ENCODE measurements around the gene TRIM37.

TRIM37 gene

DNA sequence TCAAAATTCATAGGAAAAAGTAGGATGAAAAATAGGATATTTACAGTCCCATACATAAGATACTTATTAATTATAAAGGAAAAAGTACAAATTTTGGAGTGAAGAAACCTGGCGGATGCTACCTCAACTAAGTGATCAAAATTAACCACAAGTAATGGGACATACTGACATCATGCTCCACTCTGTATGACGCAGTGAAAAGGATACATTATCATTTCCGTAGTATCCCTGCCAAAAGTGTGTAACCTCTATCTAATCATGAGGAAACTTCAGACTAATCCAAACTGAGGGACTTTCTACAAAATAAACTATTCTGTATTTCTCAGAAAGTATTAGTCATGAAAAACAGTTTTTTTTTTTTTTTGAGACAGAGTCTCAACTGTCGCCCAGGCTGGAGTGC is 60.5 kb downstream of the TRIM37 start:
- in situ Hi-C loops (cut with MboI; ENCODE audit: low sequenced_read_pairs), result no loop called here

DNA sequence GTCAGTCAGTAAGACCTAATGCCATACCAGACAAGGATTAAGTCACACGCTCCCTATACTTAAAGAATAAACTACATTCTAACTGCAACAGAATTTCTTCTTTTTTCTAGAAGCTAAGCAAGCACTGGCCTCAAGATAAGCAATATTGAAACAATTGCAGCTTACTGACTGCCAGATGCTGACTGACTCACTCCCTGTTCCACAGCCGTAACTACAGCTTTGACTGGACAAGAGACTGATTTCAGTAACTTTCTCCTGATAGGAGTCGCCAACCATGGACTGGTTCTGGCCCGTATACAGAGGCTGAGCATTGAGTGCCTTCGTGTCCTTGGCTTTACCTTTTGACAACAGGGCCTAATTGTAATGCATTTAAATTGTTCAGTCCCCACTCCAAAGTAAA is 67.9 kb downstream of the TRIM37 start:
- in situ Hi-C loops (cut with MboI; ENCODE audit: low sequenced_read_pairs), result no loop called here

DNA sequence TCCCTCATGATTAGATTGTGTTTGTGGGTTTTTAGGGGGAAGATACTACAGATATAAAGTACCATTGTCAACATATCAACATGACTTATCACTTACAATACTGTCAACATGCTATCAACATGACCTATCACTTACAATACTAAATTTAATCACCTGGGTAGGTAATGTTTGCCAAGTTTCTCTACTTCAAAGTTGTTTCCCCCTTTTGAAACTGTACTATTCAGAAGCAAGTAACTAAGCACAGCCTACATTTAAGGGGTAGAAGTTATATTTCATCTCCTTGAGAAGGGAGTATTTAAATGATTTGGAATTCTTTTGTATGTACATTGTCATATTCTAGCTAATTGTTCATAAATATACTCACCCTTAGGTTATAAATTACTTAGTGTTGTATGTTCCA is 68.7 kb downstream of the TRIM37 start:
- in situ Hi-C loops (cut with MboI; ENCODE audit: low sequenced_read_pairs), result no loop called here

DNA sequence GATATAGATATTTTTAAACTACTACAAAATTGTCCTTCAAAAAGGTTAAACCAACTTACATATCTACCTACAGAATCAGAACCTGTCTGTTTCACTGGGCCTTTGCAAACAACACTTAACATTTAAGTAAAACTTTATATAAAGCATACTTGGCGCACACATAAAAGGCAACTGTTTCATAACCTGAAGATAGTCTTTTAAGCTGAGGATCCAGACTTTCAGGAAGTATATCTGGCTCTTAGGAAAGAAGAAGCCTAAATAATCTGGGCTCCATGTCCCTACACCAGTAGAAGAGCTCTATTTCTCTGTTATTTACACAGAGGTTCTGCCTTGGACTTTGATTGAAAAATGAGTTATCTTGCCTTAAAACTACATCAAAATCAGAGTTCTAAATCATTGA is 75.9 kb downstream of the TRIM37 start:
- in situ Hi-C loops (cut with MboI; ENCODE audit: low sequenced_read_pairs), result no loop called here

DNA sequence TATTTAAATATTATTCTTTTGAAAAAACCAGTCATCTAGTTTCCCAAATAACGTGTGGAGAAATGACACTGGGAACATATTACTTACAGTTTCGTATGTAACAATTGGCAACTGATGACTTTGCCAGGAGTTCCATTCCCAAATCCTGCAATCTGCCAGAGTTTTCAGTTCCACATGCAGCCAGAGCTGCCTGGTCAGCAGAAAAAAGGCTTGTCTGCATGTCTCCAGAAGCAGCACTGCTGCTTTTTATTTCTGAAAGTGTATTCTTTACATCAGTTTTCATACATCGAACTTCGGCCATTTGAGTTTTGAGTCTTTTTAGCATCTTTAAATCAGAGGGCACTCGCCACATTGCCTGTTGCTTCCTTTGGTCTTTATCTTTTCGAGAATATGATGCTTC is 78.4 kb downstream of the TRIM37 start:
- in situ Hi-C loops (cut with MboI; ENCODE audit: low sequenced_read_pairs), result no loop called here

DNA sequence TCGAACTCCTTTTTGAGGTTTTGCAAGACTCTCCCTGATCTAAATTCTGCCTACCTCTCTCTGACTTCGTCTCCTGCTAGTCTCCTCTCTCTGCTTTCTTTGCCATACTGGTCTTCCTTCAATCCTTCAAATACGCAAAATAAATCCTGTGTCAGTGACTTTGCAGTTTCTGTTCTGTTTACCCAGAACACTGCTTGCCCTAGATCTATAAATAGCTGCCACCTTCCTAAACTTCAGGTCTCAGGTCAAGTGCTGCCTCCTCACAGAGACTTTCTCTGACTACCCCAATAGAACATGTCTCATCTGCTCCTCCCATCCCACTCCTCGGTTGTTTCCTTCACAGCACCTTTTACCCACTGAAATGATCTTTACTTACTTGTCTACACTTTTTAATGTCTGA is 78.9 kb downstream of the TRIM37 start:
- in situ Hi-C loops (cut with MboI; ENCODE audit: low sequenced_read_pairs), result no loop called here

DNA sequence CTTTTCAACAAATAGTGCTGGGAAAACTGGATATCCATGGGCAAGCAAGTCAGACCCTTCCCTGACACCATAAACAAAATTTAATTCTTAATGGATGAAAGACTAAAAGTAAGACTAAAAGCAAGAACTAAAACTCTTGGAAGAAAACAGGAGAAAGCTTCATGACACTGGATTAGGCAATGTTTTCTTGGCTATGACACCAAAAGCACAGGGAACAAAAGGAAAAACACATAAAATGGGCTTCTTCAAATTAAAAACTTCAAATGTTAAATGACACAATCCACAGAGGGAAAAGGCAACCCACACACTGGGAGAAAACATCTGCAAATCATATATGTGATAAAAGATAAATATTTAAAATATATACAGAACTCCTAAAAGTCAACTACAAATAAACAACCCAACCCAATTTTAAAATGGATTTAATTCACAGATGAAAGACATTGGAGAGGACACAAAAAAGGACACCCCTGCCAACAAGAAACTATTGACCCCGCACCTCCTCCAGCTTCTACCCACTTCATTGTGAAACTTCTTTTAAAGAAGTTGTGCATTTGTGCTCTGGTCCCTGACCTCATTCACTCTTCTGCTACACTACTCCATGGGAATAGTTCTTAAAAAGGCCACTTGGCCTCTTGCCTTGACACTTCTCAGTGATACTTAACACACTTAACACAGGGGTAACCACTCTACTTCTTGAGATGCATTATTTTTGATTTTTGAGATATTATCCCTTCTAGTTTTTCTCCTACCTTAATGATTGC is 80.3 kb downstream of the TRIM37 start:
- in situ Hi-C loops (cut with MboI; ENCODE audit: low sequenced_read_pairs), result no loop called here

DNA sequence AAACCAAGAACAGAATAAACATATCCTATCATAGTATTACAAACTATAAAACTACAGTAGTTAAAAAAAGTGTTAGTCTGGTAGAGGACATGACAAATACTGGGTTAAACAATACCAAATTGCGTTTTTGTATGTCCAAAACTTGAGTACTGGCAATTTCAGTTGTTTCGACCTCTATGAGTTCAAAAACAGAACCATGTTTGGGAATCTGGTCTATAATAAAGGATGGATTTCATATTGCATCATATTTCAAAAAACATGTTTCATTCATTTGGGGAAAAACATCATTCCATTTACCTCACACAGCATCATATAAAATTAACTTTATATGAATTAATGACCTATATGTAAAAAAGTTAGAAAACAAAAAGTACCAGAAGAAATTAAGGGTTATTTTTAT is 81.8 kb downstream of the TRIM37 start:
- in situ Hi-C loops (cut with MboI; ENCODE audit: low sequenced_read_pairs), result no loop called here

DNA sequence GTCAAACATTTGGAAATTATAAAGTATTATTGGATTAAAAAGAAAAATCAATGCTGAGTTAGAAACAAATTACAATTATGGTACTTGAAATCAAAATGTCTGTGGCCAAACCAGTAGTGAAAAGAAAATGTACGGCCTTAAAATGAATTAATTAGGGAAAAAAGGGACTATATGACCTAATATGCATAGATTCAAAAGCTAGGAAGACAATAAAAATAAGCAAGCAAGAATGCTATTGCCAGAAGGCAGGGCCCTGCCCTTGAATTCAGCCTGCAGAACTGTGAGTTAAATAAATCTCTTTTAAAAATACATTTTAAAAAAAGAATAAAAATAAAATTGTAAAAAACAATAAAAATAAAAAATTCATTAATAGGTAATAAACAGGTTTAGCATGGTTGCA is 88.7 kb downstream of the TRIM37 start:
- in situ Hi-C loops (cut with MboI; ENCODE audit: low sequenced_read_pairs), result no loop called here

DNA sequence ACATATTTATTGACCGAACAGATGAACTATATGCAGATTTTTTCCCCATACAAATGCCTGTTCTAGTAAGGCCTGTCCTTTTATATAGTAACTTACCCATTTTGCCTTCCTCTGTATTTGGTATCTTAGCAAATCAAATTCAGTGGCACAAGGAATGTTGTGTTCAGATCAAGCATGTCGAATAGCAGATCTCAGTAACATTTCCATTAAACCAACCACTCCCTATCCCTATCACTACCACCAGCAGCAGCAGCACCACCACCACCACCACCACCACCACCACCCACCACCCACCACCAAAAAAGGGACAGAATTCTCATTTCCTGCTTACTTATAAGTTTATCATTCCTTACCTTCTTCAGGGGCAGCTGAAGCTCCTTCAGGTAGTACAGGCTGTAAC is 94.7 kb downstream of the TRIM37 start:
- in situ Hi-C loops (cut with MboI; ENCODE audit: low sequenced_read_pairs), result no loop called here

DNA sequence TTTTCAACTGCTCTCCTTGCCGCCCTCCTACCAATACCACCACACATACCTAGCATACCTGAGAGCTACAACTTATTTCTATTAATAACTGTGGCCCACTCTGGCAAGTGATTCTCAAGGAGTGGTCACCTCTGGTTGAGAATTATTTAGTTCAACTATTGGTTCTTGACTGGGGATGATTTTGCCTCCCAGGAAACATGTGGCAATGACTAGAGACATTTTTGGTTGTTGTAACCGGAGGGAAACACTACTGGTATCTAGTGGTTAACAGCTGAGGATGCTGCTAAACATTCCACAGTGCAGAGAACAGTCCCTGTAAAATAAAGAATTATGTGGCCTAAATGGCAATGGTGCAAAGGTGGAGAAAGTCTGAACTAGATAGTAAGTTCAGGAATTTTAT is 96.7 kb downstream of the TRIM37 start:
- in situ Hi-C loops (cut with MboI; ENCODE audit: low sequenced_read_pairs), result no loop called here

DNA sequence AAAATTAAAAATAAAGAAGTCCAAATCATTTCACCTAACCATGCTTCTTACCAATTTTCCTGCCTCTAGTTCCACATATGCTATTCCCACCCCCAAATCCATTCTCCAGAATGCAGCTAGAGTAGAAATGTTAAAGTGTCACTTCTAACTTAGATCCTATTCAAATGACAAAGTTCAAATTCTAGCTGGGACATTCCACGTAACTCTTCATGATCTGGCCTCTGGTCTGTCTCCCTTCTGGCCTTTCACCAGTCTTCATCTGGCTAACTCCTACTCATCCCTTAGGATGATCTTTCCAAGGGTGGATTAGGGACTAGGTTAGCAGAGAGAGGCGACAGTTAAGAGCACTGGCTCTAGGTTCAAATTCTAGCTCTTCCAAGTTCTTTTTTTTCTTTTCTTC is 97.9 kb downstream of the TRIM37 start:
- in situ Hi-C loops (cut with MboI; ENCODE audit: low sequenced_read_pairs), result loop anchor here (10.0 kb wide), 1 partner anchor 294 kb away; no protein-coding TSS in a partner anchor

DNA sequence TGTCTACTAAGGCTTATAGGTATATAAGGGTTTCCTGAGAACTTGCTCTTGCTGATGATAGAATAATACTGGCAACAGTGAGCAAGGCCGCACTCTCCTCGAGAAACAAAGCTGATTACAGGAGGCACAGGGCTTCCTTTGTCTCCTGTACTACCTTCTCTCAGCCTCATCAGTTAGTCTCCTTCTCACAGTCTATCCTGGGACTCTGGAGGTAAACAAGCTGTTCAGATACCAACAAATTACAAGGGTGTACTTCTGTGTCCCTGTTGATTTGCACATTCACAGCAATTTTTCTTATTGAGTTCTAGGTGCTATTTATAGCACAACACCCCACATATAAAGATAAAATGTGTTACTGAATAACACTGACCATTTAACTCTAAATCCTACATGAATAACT is 98.7 kb downstream of the TRIM37 start:
- in situ Hi-C loops (cut with MboI; ENCODE audit: low sequenced_read_pairs), result loop anchor here (10.0 kb wide), 1 partner anchor 293 kb away; no protein-coding TSS in a partner anchor

DNA sequence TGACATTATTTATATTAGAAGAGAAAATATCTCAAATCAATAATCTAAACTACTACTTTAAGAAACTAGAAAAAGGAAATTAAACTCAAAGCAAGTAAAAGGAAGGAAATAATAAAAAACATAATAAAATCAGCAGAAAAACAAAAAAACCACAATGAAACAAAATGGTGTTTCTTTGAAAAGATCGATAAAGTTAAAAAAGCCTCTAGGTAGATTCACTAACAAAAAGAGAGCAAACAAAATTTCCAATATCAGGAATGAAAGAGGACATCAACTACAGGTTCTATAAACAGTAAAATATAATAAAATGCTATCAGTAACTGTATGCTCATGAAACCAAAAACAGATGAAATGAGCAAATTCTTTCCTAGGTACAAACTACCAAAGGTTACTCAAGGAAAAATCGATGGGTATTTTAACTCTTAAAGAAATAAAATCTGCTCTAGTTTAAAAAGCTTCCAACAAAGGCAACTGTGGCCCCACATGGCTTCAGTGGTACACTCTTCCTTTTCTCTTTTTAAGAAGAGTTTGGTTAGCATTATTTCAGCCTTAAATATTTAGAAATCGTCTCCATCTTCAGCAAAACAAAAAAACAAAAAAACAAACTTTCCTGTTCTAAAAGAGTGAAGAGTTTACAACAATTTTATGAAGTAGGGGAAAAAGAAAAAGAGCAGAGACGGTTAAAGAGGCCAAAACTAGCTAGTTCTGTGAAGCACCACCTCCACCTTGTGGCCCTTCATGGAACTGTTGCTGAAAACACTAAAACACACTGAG is 102.2 kb downstream of the TRIM37 start:
- in situ Hi-C loops (cut with MboI; ENCODE audit: low sequenced_read_pairs), result loop anchor here (10.0 kb wide), 1 partner anchor 290 kb away; no protein-coding TSS in a partner anchor

DNA sequence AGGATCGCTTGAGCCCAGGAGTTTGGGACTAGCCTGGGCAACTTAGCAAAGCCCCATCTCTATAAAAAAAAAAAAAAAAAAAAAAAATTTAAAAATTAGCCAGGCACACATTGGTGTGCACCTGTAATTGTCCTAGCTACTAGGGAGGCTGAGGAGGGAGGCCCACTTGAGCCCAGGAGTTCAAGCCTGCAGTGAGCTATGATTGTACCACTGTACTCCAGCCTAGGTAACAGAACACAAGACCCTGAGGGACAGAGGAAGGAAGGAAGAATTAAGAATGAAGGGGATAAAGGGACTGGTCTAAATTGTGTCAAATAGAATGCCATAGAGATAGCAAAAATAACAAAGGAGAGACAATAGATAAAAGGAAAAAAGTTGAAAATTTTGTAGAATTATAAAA is 102.8 kb downstream of the TRIM37 start:
- in situ Hi-C loops (cut with MboI; ENCODE audit: low sequenced_read_pairs), result loop anchor here (10.0 kb wide), 1 partner anchor 289 kb away; no protein-coding TSS in a partner anchor

DNA sequence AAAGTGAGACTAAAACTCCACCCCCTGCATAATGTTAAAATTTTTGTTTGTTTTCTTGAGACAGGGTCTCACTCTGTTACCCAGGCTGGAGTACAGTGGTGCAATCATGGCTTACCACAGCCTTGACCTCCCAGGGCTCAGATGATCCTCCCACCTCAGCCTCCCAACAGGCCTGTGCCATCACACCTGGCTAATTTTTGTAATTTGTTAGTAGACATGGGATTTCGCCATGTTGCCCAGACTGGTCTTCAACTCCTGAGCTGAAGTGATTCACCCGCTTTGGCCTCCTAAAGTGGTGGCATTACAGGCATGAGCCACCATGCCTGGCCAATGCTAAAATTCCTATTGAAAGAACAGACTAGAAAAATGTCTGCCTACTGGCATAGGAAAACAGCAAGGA is 103.8 kb downstream of the TRIM37 start:
- in situ Hi-C loops (cut with MboI; ENCODE audit: low sequenced_read_pairs), result loop anchor here (10.0 kb wide), 1 partner anchor 288 kb away; no protein-coding TSS in a partner anchor

DNA sequence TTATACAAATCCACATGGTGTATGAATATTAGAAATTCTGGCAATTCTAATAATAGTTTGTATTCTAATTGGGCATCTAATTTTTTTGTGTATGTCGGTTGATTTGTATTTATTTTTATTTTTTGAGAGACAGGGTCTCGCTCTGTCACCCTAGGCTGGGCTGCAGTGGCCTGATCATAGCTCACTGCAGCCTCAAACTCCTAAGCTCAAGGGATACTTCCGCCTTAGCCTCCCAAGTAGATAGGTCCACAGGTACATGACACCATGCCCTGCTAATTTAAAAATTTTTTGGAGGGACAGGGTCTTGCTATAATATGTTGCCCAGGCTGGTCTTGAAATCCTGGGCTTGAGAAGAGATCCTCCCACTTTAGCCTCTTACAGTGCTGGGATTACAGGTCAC is 104.6 kb downstream of the TRIM37 start:
- in situ Hi-C loops (cut with MboI; ENCODE audit: low sequenced_read_pairs), result loop anchor here (10.0 kb wide), 1 partner anchor 287 kb away; no protein-coding TSS in a partner anchor

DNA sequence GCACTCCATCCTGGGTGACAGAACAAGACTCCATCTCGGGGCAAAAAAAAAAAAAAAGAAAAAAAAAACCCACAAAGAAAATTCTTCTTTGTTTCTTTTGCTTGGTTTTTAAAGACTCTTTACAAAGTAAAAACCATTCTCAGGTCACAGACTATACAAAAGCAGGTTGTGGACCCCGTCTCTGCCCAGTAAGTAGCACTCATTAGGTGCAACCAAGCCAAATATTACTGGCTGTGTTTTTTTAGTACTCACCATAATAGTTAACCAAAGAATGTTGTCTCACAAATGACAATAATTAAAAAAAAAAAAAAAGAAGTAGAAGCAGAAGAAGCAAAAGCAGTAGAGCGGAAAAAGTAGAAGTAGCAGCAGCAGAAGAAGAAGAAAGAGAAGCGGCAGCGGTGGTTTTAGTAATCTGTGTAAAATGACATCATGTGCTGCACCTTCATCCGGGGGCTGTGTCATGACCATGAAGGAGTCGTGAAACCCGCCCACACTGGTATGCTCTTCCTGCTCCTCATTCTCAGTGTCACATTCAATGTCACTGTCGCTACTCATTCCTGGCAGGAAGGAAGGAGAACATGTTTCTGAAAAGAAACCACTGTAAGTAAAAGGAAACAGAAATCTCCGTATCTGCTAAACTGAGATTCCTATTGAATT is 105.4 kb downstream of the TRIM37 start:
- in situ Hi-C loops (cut with MboI; ENCODE audit: low sequenced_read_pairs), result loop anchor here (10.0 kb wide), 1 partner anchor 286 kb away; no protein-coding TSS in a partner anchor

DNA sequence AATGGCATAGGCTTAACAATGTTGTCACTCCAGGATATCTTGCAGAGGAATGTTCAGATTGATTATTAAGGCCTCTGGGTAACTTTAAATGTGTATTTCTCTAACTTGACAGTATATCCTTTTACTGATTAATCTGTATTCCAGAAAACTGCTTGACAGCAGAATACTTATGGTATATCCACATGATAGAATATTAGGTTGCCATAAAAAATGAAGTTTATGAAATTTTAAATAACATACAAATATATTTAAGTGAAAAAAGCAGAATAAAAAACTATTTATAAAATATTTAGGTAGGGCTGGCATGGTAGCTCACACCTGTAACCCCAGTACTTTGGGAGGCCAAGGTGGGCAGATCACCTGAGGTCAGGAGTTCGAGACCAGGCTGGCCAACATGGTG is 106.7 kb downstream of the TRIM37 start:
- in situ Hi-C loops (cut with MboI; ENCODE audit: low sequenced_read_pairs), result loop anchor here (10.0 kb wide), 1 partner anchor 285 kb away; no protein-coding TSS in a partner anchor

DNA sequence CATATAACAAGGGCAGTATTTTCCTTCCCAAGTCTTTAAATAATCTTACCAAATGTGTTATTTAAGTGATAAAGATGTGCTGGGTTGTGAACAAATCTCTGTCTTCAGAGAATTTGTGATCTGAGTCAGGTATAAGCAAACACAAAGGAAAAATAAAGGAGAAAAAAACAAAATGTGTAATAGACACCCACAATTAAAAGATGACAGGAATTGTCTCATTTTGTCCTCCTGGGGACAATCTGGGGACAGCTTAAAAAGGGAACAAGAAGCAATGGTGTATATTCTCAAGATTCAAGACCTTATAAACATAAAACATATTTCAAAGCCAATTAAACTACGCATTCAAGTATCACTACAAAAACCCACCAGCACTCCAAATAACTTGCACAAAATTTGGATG is 107.2 kb downstream of the TRIM37 start:
- in situ Hi-C loops (cut with MboI; ENCODE audit: low sequenced_read_pairs), result loop anchor here (10.0 kb wide), 1 partner anchor 475 kb away; no protein-coding TSS in a partner anchor

DNA sequence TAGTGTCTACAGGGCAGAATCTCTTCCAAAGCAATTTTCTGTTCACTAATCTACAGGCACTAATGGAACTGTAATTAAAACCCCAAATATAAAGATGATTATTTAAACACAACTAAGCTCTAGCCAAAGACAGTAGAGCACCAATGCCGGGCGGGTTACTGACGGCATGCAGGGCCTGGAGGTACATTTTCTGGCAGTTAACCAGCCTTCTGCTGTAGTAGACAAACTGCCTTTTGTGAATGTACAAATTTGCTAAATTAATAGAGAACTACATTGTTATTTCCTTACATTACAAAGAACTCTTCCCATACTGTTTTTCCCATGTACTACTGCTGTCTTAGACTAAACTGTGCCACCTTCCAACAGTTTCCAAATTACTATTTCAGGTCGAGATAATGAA is 107.8 kb downstream of the TRIM37 start:
- in situ Hi-C loops (cut with MboI; ENCODE audit: low sequenced_read_pairs), result loop anchor here (10.0 kb wide), 1 partner anchor 474 kb away; no protein-coding TSS in a partner anchor

Data from HL-60/S4 treated with phorbol 12-myristate 13-acetate at 8.2 ng/mL for 4 days and 3 days (cell line).